ENCODE measurements around the gene TMEM187.

TMEM187 gene

DNA sequence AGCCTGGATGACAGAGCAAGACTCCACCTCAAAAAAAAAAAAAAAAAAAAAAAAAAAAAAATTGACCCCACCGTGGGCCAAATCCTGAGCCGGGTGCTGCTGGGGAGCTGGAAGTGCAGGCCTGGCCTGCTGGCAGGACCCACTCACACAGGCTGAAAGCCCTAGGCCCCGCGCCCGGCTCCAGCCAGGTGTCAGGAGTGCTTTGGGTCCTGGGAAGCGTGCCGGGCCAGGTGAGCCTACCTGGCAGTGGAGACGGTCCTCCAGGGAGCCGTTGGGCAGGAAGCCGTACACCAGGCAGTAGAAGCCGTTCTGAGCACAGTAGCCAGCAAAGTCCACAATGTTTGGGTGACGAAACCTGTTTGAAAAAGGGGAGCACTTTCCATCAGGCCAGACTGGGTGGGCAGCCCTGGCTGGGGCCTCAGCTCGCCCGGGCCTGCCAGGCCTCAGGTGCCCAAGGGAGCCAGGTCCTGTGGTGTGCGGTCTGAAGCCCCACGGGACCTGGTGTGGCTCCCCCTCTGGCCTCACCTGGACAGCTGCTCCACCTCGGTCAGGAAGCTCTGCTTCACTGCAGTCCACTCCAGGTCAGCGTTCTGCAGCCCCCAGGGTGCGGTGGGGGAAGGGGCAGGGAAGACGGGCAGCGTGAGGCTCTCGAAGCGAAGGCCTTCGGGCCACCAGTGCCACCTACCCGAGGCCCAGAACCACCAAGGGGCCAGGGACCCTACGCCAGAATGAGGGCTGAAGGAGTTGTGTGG is 45.4 kb downstream of the TMEM187 start:
- no peak for DNase-seq

- no peak for DNase-seq
Observed at GRCh38 chrX:154018518-154019060, 46.0 kb downstream of the TMEM187 start.

DNA sequence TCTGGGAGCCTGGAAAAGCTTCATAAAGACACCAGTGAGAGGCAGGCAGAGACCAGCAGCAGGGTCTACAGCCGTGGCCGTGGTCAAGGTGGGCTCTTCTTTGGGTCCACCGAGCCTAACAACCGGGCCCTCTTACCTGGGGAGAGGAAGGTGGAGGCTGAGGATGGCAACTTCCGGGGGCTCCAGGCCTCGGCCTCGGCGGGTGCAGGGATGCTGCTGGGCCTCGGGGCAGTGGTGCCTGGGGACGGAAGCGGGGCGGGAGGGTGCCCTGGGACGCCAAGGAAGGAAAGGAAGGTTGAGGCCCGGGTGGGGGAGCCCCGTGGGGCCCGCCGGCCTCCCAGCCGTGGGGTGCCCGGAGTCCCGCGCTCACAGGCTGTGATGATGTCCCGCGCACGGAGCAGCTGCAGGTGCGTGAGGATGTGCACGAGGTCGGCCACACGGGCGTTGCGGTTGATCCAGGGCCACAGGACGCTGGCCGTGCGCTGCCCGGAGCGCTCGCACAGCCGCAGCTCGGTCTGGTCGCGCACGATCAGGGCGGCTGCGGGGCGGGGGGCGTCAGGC is 46.6 kb downstream of the TMEM187 start:
- DNase-seq: peak in 1 of 58 donors; percentile 15

DNA sequence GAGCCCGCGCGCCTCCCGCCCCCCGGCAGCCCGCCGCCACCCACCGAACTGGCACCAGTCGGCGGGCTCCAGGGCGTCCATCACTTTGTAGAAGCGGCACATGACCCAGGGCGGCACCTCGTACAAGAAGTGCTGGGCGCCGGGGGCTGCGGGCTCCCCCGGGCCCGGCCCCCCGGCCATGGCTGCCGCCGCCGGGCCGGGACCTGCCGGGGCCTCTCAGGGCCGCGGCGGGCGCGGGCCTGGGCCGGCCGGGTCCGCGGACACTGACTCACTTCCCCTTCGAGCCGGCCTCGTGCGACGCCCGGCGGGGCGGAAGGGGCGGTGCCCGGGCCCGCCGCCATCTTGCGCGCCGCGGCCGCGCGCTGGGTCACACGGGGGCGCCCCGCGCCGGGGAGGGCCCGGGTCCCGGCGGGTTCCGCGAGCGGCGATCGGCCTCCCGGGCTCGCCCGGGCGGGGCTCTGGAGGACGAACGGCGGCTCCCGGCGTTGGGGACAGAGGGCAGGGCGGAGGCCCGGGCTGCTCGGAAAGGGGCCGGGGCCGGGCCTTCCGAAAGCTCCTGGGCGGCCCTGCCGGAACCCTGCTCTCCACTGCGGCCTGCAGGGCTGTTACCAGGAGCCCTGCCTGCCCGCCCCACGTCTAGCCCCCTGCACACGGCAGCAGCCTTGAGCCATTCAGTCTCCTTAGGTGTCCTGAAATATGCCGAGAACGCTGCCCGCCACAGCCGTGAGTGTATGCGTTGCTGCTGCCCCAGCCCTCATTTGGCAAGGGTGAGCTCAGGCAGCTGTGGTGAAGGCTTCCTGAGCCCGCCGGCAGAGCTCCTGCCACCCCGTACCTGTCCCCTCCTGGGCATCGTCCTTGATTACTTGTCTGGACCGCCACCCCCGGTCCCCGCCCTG is 47.3 kb downstream of the TMEM187 start, which contains the start of gene IRAK1:
Gene IRAK1, minus strand, starts transcription at position 270 of the 896 bp plus-strand sequence. Its CDS starts 90 bp downstream, at position 180.
- peak in 28 of 58 donors; percentile 6 to 55 (median 29) for DNase-seq

DNA sequence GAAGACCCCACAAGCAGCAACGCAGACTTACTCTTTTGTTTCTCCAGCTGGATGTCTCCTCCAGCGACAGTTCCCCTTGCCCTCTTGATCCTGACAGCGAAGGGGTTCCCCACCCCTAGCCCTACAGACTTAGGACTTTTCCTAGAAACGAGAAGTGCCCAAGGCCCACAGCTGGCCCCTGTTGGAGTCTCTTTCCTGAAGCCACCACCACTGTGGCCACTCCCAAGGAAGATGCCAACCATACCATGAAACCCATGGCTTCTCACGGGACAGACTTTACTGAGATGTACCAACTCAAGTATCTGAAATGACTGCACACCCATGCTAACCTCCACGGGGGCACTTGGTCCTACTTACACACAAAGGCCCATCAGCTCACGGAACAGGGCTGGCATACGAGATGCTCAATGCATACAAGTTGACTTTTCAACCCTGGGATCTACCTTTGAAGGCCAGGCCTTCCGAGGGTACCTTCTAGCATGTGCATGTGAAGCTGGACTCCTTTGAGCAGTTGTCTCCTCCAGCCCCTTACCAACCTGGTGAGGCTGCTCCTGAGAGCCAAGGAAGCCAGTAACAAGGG is 48.1 kb downstream of the TMEM187 start:
- no peak for DNase-seq

- peak in 3 of 58 donors; percentile 3 to 18 (median 14) for DNase-seq
Observed at GRCh38 chrX:154021131-154021611, 48.6 kb downstream of the TMEM187 start.

DNA sequence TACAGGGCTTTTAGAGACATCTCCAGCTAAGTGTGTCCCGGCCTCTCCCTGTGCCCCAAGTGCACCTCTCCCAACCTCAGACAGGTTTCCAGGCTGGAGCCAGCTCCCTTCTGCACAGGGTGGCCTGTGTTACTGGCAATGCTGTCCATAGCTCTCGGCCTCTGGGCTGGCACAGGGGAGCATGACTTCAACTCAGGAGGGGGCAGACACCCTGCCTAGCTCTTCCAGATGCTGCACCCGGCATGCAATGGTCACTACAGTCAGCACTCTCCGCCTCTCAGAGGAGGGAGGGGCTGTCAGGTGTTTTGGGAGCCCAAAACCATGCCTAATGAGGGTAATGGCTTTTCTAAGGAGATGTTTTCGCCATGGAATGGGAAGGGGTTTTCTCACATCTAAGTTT is 49.6 kb downstream of the TMEM187 start:
- no peak for DNase-seq

GRCh38 chrX:154023276-154024000 is 50.9 kb downstream of the TMEM187 start:
- DNase-seq: no peak

- no peak for DNase-seq
Observed at GRCh38 chrX:154024271-154024670, 51.7 kb downstream of the TMEM187 start.

GRCh38 chrX:154025230-154025629 is 52.7 kb downstream of the TMEM187 start:
- DNase-seq: no peak

DNA sequence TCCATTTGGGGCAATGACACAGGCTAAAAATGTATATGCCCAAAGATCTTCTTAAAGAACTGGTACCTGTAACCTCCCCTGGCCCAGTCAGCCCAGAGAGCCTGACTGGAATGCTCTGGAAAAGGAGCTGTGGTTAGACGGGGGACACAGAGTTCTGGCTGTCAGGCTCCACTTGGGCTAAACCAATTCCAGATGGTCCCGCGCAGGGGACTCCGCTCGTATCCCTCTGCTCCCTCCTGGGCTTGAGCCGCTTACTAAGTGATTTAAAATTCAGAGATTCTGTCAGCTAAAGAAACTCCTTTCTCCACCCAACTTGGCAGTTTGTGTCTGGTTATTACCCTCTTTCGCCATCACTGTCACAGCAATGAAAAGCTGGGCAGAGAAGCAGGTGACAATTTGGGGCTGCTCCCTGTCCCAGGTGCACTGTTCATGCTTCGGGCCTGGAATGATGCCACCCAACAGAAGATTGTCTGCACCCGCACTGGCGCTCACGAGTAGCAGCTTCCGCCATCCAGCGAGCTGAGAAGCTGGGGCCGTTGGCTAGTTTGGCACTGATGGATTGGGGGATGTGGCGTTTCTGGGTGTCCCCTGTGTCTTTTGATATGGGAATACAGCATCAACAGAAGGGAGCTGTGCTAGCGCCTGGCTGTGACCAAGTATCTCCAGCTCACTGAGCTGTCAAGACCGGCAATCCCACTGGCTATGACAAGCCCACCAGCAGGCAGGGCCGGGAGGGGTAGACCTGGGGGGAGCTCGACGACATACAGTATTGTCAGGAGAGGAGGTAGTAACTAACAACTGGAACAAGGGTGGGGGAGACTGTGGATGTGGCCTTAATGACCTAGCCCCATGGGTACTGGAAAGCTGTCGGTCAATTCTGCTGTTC is 53.8 kb downstream of the TMEM187 start:
- no peak for DNase-seq

- no peak for DNase-seq
Observed at GRCh38 chrX:154027022-154027402, 54.5 kb downstream of the TMEM187 start.

DNA sequence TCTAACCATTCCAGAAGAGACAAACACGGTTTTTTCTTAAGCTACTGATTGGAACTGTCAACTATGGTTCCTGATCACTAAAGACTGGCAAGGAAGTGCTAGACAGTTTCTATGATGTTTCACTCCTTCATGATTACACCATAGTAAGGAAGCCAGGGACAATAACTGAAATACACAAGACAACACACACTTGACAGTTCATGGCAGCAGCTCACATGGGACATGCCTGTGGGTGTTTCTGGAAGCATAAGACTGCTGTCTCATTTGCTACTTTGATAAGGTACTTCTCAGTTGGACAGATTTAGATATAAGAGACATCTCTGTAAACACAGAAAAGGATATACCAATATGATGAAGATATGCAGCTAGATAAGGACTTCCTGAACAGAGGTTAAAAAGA is 55.4 kb downstream of the TMEM187 start:
- no peak for DNase-seq

DNA sequence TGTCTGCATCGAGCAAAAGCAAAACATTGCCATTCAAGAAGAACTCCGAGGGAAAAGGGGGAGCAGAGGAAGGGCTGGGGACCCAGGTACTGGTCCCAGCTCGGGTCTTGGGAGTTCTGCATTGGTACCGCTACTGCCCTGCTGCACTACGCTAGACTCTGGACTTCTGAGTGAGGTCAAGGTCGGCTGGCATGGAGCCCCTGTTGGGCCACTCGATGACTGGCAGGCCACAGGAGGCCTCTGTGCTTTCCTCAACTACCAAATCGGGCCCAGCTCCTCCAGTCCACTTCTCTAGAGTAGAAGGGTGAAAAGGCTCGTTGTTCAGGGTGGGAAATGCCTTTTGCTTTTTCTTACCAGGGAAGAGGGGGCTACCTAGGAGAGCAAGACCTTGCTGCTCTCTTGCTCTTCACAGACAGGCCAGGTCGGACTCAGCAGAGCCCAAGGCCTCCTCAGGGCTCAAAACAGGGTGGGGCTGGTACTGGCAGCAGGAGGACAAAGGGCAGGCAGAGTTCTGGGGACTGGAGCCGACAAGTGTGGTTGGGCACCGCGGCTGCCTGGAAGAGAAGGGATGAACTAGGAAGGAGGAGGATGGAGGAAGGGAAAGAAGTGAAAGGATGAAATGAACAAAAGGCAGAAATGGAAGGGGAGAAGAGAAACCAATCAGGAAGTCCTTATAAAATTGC is 56.1 kb downstream of the TMEM187 start:
- DNase-seq: no peak

DNA sequence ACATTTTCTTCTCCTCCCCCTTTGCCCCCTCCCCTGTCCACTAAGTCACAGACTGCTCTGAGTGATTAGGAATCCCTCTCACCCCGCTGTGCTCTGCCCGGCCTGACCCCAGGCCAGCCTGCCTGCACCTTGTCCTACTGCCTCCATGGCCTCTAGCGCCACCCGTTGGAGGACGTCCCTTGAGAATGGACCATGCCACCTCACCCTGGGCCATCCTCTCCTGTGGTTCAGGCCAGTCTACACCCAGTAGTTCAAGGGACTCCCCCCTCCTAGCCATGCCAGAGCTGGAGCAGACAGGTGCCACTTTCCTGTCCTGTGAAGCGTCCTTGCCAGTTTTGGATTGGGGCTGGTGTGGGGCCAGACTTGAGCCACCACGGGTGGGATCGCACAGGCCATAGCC is 56.9 kb downstream of the TMEM187 start:
- DNase-seq: no peak

DNA sequence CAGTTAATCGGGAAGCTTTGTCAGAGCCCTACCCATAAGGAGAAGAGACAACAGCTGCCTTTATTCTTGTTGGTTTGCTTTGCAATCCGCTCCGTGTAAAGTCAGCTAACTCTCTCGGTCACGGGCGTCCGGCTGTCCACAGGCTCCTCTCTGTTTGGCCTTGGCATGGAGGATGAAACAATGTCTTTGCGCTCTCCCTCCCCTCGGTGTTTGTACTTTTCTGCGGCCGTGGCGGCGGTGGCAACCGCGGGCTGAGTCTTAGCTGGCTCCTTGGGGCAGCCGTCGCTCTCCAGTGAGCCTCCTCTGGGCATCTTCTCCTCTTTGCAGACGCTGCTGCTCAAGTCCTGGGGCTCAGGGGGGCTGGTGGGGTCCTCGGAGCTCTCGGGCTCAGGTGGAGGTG is 57.7 kb downstream of the TMEM187 start:
- DNase-seq: peak in 9 of 58 donors; percentile 6 to 32 (median 16)

DNA sequence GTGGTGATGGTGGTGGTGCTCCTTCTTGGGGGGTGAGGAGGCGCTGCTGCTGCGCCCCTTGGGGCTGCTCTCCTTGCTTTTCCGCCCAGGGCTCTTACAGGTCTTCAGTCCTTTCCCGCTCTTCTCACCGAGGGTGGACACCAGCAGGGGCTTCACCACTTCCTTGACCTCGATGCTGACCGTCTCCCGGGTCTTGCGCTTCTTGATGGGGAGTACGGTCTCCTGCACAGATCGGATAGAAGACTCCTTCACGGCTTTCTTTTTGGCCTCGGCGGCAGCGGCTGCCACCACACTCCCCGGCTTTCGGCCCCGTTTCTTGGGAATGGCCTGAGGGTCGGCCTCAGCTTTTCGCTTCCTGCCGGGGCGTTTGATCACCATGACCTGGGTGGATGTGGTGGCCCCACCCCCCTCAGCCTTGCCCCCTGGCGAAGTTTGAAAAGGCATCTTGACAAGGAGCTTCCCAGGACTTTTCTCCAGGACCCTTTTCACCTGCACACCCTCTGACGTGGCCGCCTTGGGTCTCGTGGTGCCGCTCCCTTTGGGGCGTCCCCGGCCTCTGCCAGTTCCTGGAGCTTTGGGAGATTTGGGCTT is 58.3 kb downstream of the TMEM187 start:
- no peak for DNase-seq

- DNase-seq: no peak
Observed at GRCh38 chrX:154032160-154032559, 59.6 kb downstream of the TMEM187 start.

Data from anterior cingulate cortex (tissue), 58 donors.